Sciatic nerve (tissue), 2 donors: ENCODE results near the gene TMEM205. TPM values are rescaled to one million over a fixed set of nuclear protein-coding genes. Genes with fewer than 3 reads are reported as not detected.

Experiments used
- ATAC-seq: fragments of 200-7000 bp; cut with Tn5 transposase; one replicate; pipeline ENCODE4 v1.9.1; 2020; ENCODE audit warnings: mild to moderate bottlenecking, moderate library complexity
- DNase-seq: peaks from one replicate; pipeline ENCODE4 v3.0.0-alpha.2; 2020; ENCODE audit warnings: low spot score
- intact Hi-C: fragments of 100-400 bp; cut with DNase I; formaldehyde crosslinking; loops from one replicate; pipeline ENCODE4 v1.14.2; 2022
- total RNA-seq: library from RNA; stranded (reverse); fragmentation: NEBNext Ultra II Directional; extraction: Animal tissue kit (Norgen Biotek cat#: 25700); gene quantifications from one replicate; pipeline ENCODE4 v1.2.1, GENCODE V29; 2021
- donor health status: DM: no; HTN: no; CAD: no.
- donor health status: DM: no; HTN: no; CAD: no.

The TMEM205 gene
- total RNA-seq, 1 donor from 2014 or later: 58.0 TPM

GRCh38 chr19:11374433-11375142, 28.5 kb upstream of the TMEM205 start, which contains the start of gene SWSAP1:
Gene SWSAP1 (plus strand): TSS chr19:11374666. CDS start chr19:11374681, 15 bp downstream.
- DNase-seq (peak; percentile 98), ATAC-seq (peak; percentile 98)
- intact Hi-C loops: loop anchor here (10.0 kb wide), 1 partner anchor 60 kb away; the partner anchor contains the start of genes ODAD3 and PRKCSH

DNA sequence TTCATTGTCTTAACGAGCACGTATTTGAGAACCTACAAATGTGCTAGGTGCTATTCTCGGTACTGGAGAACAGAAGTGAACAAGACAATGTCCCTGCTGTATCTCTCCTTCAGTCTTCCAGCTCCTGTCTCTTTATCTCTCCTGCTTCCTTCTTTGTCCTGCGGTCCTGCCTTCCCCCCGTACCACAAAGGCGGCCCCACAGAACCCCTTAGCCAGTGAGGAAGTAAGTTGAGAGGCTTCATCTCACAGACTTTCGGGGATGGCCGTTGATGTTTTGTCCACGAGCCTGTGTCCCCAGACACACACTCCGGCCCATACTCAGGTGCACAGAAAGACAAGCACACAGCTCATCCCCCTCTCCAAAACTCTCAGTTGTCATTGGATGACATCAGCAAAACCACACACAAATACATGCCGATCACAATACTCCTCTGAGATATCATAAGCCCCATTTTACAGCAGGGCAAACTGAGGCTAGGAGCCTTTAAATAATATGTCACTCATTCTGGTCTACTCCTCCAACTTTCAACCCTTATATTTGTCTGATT, 27.9 kb upstream of the TMEM205 start:
- intact Hi-C loops: loop anchor here (10.0 kb wide), 1 partner anchor 61 kb away; the partner anchor contains the start of genes ODAD3 and PRKCSH
- no peak for ATAC-seq
- DNase-seq: peak; percentile 57

DNA sequence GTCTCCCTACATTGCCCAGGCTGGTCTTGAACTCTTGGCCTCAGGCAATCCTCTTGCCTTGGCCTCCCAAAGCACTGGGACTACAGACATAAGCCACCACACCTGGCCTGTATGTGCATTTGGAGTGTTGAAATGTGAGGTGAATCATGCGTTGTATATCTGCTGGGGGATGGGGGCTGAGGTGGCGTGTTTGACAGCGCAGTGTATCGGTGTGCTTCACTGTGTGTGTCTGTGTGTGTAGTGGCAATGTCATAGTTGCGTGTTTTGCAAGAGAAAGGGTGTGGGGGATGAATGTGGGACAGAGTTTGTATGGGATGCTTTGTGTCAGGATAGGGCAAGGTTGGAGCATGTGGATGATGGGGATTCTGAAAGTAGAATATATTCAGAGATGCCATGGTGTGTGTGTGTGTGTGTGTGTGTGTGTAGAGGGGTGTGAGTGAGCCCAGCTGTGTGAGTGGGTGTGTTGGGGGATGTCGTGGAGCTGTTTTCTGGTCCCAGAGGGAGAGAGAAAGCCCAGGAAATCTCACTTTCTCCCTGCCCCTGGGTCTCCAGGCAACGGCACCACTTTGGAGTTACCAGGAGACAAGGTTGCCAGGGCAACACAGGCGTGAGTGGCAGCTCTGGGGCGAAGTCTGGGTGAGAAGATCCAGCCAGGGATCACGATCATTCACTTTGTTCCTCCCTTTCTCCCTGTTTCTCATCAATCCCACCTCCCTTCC, 27.3 kb upstream of the TMEM205 start:
- DNase-seq: no peak
- no peak for ATAC-seq
- intact Hi-C loops: loop anchor here (10.0 kb wide), 1 partner anchor 61 kb away; the partner anchor contains the start of genes ODAD3 and PRKCSH

DNA sequence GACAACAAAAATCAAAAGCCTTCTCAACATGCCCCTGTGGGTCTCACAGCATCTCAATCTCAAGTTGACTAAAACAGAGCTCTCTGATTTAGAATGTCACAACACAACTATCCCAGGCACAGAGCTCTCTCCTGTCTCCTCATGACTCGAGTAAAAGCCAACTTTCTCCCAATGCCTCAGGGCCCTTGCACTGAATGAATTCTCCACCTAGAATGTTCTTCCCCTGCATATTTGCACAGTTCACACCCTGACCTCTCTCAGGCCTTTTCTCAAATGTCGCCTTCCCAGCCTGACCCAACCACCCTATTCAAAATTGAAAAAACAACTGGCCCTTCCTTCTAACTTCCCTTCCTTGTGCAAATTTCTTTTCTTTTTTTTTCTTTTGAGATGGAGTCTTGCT, 24.7 kb upstream of the TMEM205 start:
- intact Hi-C loops: loop anchor here (10.0 kb wide), 1 partner anchor 64 kb away; the partner anchor contains the start of genes ODAD3 and PRKCSH
- DNase-seq (no peak), ATAC-seq (no peak)

DNA sequence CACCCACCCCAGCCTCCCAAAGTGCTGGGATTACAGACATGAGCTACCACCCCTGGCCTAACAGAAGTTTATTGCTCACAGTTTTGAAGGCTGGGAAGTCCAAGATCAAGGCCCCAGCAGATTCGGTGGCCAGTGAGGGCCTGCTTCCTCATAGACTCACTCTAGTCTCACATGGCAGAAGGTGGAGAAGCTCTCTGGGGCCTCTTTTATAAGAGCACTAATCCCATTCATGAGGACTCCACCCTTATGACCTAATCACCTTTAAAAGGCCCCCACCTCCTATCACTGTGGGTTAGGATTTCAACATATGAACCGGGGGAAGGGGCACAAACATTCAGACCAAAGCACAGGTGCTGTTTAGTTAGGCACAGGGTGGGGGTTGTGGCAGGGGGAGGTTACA, 21.5 kb upstream of the TMEM205 start:
- intact Hi-C loops: loop anchor here (10.0 kb wide), 1 partner anchor 73 kb away; the partner anchor contains the start of gene TSPAN16
- no peak for ATAC-seq
- DNase-seq: no peak

- intact Hi-C loops: loop anchor here (10.0 kb wide), 1 partner anchor 71 kb away; the partner anchor contains the start of gene TSPAN16
- ATAC-seq: peak; percentile 25
Measured at GRCh38 chr19:11365557-11366117, 19.6 kb upstream of the TMEM205 start.

GRCh38 chr19:11364935-11365334, 18.9 kb upstream of the TMEM205 start:
- intact Hi-C loops: loop anchor here (10.0 kb wide), 1 partner anchor 70 kb away; the partner anchor contains the start of gene TSPAN16
- ATAC-seq: peak; percentile 18
- DNase-seq: no peak

More at GRCh38 chr19:11365557-11366117, 19.6 kb upstream of the TMEM205 start:
- no peak for DNase-seq

GRCh38 chr19:11364296-11364904, 18.3 kb upstream of the TMEM205 start:
- ATAC-seq (peak; percentile 6), DNase-seq (no peak)
- intact Hi-C loops: loop anchor here (10.0 kb wide), 1 partner anchor 70 kb away; the partner anchor contains the start of gene TSPAN16

DNA sequence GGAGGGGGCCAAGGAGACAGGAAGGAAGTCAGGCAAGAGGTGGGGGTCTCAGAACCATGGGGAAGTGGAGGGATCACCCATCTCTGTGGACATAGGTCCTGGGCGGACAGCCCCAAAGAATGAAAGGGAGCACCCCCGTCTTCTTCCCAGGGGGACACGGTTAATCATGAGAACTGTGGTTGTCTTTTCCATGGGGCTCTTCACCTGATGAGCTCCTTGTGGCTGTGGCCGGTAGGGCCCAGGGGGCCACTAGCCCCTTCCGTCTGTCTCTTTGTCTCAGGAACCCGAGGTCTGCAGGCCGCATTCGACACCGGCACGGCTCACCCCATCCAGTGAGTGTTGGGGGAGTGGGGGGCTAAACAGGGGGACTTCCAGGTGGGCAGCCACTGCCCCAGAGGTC, 17.8 kb upstream of the TMEM205 start:
- ATAC-seq (no peak), DNase-seq (no peak)
- intact Hi-C loops: loop anchor here (10.0 kb wide), 1 partner anchor 69 kb away; the partner anchor contains the start of gene TSPAN16

DNA sequence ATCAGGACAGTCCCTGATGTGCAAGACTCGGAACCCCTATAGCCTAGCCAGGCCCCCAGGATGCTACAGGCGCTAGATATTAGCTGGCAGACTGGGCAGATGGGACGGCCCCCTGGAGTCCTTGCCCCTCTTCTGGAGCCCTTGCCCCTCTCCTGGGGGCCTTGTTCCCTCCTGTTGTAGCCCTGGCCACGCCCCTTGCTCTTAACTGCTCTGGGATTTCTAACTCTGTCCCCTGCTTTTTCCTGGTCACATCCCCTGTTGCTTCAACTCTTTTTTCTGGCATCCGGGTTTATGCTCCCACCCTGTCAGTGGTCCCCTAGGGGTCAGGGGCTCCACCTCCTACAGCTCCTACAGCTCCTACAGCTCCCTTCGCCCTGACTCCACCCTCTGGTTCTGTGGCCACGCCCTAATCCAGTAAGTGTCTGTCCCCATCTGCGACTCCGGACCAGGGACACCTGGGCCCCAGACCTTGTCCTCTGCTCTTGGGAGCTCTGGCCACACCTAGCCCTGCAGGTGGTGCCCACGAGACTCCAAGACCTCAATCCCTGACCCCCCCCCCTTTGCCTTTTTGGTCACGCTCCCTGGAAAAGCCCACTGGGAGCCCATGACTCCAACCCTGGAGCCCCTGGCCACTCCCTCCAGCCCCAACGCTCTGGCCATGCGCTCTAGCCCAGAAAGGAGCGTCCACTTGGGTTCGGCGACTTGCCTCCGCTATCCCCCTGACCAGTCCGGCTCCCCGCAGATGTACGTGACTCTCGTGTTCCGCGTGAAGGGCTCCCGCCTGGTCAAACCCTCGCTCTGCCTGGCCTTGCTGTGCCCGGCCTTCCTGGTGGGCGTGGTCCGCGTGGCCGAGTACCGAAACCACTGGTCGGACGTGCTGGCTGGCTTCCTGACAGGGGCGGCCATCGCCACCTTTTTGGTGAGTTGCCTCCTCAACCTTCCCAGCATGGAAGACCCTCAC, 16.0 kb upstream of the TMEM205 start:
- intact Hi-C loops: loop anchor here (10.0 kb wide), 1 partner anchor 67 kb away; the partner anchor contains the start of gene TSPAN16

DNA sequence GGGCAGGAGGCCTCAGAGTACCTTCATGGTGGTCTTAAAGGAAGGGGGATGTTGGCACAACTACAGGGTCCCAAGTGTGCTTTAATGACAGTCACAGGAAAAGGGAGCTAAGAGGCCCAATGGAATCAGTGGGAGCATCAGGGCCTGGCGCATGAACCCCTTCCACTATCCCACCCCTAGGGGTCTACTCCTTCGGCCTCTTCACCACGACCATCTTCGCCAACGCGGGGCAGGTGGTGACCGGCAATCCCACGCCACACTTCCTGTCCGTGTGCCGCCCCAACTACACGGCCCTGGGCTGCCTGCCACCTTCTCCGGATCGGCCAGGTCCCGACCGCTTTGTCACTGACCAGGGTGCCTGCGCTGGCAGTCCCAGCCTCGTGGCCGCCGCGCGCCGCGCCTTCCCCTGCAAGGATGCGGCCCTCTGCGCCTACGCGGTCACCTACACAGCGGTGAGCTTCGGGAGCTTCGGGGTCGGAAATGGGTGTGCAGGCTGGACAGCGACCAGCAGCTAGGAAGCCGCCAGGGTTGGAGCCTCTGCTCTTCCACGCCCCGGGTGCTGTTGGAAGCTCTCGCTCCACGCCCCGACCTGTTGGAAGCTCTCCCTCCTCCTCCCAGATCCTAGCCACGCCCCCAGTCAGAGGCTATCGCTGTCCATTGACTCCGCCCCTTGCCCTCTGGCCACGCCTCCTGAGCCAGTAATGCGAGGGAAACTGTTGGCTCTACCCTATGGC, 15.1 kb upstream of the TMEM205 start:
- peak; percentile 76 for DNase-seq
- ATAC-seq: peak; percentile 8
- intact Hi-C loops: loop anchor here (10.0 kb wide), 1 partner anchor 66 kb away; the partner anchor contains the start of gene TSPAN16

More for the DNA sequence above, 16.0 kb upstream of the TMEM205 start:
- no peak for DNase-seq
- ATAC-seq: no peak

DNA sequence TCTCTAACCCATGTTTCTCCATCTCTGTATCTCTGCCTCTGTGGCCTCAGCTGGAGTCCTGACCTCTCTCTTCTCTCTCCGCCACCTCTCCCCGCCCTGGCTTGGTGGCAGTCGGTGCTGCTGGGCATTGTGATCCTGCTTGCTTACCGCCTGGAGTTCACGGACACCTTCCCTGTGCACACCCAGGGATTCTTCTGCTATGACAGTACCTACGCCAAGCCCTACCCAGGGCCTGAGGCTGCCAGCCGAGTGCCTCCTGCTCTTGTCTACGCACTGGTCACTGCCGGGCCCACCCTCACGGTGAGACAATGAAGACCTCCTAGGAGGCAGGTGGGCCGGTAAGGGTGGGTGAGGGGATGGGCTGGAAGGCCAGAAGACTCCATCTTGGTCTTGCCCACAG, 13.4 kb upstream of the TMEM205 start:
- no peak for ATAC-seq
- DNase-seq: no peak
- intact Hi-C loops: no loop called here

- intact Hi-C loops: no loop called here
- ATAC-seq (no peak), DNase-seq (no peak)
Measured at GRCh38 chr19:11356676-11357550, 10.8 kb upstream of the TMEM205 start.

- no peak for ATAC-seq
- intact Hi-C loops: no loop called here
- no peak for DNase-seq
Measured at GRCh38 chr19:11356074-11356397, 10.0 kb upstream of the TMEM205 start.

GRCh38 chr19:11355160-11356073, 9.3 kb upstream of the TMEM205 start, which contains the start of gene PLPPR2:
Gene PLPPR2 (plus strand): TSS chr19:11355432. CDS start chr19:11357674, 2,242 bp downstream.
- peak; percentile 97 for DNase-seq
- peak; percentile 95 for ATAC-seq
- intact Hi-C loops: no loop called here
